Measurements from ENCODE around the gene SOX2.
A peak's percentile ranks its signal among the peaks of the same experiment; 100 is the strongest.

DNA sequence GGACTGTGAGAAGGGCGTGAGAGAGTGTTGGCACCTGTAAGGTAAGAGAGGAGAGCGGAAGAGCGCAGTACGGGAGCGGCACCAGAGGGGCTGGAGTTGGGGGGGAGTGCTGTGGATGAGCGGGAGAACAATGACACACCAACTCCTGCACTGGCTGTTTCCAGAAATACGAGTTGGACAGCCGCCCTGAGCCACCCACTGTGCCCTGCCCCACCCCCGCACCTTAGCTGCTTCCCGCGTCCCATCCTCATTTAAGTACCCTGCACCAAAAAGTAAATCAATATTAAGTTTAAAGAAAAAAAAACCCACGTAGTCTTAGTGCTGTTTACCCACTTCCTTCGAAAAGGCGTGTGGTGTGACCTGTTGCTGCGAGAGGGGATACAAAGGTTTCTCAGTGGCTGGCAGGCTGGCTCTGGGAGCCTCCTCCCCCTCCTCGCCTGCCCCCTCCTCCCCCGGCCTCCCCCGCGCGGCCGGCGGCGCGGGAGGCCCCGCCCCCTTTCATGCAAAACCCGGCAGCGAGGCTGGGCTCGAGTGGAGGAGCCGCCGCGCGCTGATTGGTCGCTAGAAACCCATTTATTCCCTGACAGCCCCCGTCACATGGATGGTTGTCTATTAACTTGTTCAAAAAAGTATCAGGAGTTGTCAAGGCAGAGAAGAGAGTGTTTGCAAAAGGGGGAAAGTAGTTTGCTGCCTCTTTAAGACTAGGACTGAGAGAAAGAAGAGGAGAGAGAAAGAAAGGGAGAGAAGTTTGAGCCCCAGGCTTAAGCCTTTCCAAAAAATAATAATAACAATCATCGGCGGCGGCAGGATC lies at the start of gene SOX2:
- TF ChIP-seq POLR2A (IDR thresholded peaks at IDR 0.05) (peak in 3 of 4 donors; percentile 74 to 85 (median 81)), CTCF (IDR thresholded peaks at IDR 0.05) (no peak)

All from esophagus squamous epithelium (tissue), 4 donors.